ENCODE measurements around the gene KIF11.

DNA sequence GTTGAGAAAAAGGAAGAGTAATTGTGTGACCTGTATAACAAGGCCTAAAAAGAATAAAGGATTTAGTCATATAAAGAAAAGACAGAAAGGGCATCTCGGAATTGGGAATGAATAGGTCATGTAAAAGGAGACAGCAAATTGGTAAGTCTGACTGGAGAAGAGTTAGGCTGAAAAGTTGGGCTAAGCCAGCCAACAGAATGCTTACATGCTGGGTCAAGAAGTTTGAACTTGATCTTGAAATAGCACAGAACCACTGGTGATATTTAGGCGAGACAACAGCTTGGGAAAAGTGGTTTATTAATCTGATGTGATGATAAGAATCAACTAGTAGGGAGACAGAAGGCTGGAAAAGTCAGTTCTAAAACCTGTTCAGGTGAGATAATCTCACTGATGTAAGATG lies 23.9 kb upstream of the KIF11 start:
- TF ChIP-seq, protein P1, sequence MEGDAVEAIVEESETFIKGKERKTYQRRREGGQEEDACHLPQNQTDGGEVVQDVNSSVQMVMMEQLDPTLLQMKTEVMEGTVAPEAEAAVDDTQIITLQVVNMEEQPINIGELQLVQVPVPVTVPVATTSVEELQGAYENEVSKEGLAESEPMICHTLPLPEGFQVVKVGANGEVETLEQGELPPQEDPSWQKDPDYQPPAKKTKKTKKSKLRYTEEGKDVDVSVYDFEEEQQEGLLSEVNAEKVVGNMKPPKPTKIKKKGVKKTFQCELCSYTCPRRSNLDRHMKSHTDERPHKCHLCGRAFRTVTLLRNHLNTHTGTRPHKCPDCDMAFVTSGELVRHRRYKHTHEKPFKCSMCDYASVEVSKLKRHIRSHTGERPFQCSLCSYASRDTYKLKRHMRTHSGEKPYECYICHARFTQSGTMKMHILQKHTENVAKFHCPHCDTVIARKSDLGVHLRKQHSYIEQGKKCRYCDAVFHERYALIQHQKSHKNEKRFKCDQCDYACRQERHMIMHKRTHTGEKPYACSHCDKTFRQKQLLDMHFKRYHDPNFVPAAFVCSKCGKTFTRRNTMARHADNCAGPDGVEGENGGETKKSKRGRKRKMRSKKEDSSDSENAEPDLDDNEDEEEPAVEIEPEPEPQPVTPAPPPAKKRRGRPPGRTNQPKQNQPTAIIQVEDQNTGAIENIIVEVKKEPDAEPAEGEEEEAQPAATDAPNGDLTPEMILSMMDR (IDR thresholded peaks at IDR 0.05): no peak
- no peak for TF ChIP-seq POLR2A (IDR thresholded peaks at IDR 0.05)
- TF ChIP-seq POLR2AphosphoS5 (IDR thresholded peaks at IDR 0.05): no peak
- TF ChIP-seq EP300 (IDR thresholded peaks at IDR 0.05): no peak

Measured in gastroesophageal sphincter (tissue), 3 donors.